ENCODE results near the gene IKZF3.

IKZF3 gene

GRCh38 chr17:39752241-39752881 lies 111.8 kb downstream of the IKZF3 start (continued):
- no peak for TF ChIP-seq ZNF148 (tag by site-specific recombination; IDR thresholded peaks at IDR 0.05; ENCODE audit: borderline replicate concordance)
- TF ChIP-seq PRDM10 (tag by site-specific recombination; IDR thresholded peaks at IDR 0.05): peak; percentile 23; the same call in 1 of the 2 replicates
- TF ChIP-seq HIC1 (tag by site-specific recombination; IDR thresholded peaks at IDR 0.05): peak; percentile 24; the same call in 1 of the 2 replicates
- TF ChIP-seq ZNF398 (tag by site-specific recombination; IDR thresholded peaks at IDR 0.05): peak; percentile 45; the same call in 1 of the 2 replicates
- no peak for TF ChIP-seq ZNF155 (tag by site-specific recombination; IDR thresholded peaks at IDR 0.05)
- peak; percentile 95 for TF ChIP-seq ZFHX2 (tag by site-specific recombination; conservative IDR thresholded peaks at IDR 0.05)
- peak; percentile 42; the same call in 1 of the 2 replicates for TF ChIP-seq ZNF600 (tag by site-specific recombination; IDR thresholded peaks at IDR 0.05)
- no peak for TF ChIP-seq TRIM28 (IDR thresholded peaks at IDR 0.05; ENCODE audit: borderline replicate concordance, low read length)
- peak; percentile 60 for TF ChIP-seq GLIS2 (tag by site-specific recombination; IDR thresholded peaks at IDR 0.05)
- TF ChIP-seq ZBTB17 (tag by site-specific recombination; IDR thresholded peaks at IDR 0.05): peak; percentile 44; the same call in 1 of the 2 replicates

DNA sequence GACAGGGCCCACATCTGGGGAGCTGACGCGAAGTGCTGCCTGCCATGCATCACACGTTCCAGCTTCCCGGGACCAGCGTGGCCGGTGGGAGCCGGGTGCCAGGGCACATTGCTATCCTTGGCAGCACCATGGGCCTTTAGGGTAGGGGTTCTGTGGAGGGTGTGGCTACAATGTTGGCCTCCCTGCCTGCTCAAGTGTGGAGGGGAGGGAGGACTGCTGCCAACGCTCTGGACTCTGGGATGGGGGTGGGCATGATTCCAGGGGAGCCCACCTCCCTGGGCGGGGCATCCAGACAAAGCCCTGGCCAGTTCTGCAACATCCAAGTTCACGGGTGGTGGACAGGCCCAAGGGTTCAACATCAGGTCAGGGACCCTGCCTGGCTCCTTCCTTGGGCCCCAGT lies 112.5 kb downstream of the IKZF3 start:
- H3K9me3 ChIP-seq (ENCODE audit: control insufficient read depth, insufficient read depth, low read depth, low read length): no peaks in the 10 kb centered on the region
- H3K4me1 ChIP-seq (ENCODE audit: control insufficient read depth, insufficient read depth, low read length): peaks cover 4% of the 10 kb centered on the region; the same call in 1 of the 2 replicates
- ChIA-PET CTCF (interaction anchor here (0.6 to 10.1 kb wide), 5 partner anchors 22 to 228 kb away, joined by 3 to 140 read pairs (median 3); partner anchors contain the start of genes ERBB2, MIEN1 and PPP1R1B), POLR2A (interaction anchor here (0.6 to 1.6 kb wide), 4 partner anchors 21 to 229 kb away, joined by 3 to 4 read pairs (median 3); partner anchors contain the start of genes MIEN1 and PSMD3)
- no peak overlapping the region for H3K4me3 ChIP-seq (ENCODE audit: low read depth, low read length)
- H3K27ac ChIP-seq (ENCODE audit: extremely low read depth, low read depth, low read length): no peak overlapping the region
- H3K36me3 ChIP-seq (ENCODE audit: control insufficient read depth in 2 of 2, insufficient read depth in 1 of 2, low read length in 2 of 2): no peaks in the 10 kb centered on the region
- no peak for TF ChIP-seq ZNF311 (tag by site-specific recombination; IDR thresholded peaks at IDR 0.05; ENCODE audit: borderline replicate concordance)
- TF ChIP-seq ZNF621 (tag by site-specific recombination; IDR thresholded peaks at IDR 0.05): no peak
- TF ChIP-seq ZNF555 (tag by site-specific recombination; conservative IDR thresholded peaks at IDR 0.05): no peak
- no peak for TF ChIP-seq ZBTB17 (tag by site-specific recombination; IDR thresholded peaks at IDR 0.05)
- no peak for TF ChIP-seq ZBTB1 (tag by site-specific recombination; IDR thresholded peaks at IDR 0.05)
- no peak for TF ChIP-seq OSR2 (tag by site-specific recombination; IDR thresholded peaks at IDR 0.05)
- TF ChIP-seq ZBTB49 (tag by site-specific recombination; IDR thresholded peaks at IDR 0.05; ENCODE audit: low read depth): no peak
- TF ChIP-seq ZNF549 (tag by site-specific recombination; IDR thresholded peaks at IDR 0.05): no peak
- no peak for TF ChIP-seq ZNF571 (tag by site-specific recombination; IDR thresholded peaks at IDR 0.05)
- TF ChIP-seq, protein P1, sequence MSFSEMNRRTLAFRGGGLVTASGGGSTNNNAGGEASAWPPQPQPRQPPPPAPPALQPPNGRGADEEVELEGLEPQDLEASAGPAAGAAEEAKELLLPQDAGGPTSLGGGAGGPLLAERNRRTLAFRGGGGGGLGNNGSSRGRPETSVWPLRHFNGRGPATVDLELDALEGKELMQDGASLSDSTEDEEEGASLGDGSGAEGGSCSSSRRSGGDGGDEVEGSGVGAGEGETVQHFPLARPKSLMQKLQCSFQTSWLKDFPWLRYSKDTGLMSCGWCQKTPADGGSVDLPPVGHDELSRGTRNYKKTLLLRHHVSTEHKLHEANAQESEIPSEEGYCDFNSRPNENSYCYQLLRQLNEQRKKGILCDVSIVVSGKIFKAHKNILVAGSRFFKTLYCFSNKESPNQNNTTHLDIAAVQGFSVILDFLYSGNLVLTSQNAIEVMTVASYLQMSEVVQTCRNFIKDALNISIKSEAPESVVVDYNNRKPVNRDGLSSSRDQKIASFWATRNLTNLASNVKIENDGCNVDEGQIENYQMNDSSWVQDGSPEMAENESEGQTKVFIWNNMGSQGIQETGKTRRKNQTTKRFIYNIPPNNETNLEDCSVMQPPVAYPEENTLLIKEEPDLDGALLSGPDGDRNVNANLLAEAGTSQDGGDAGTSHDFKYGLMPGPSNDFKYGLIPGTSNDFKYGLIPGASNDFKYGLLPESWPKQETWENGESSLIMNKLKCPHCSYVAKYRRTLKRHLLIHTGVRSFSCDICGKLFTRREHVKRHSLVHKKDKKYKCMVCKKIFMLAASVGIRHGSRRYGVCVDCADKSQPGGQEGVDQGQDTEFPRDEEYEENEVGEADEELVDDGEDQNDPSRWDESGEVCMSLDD (tag by site-specific recombination; IDR thresholded peaks at IDR 0.05): no peak
